Breast epithelium (tissue), 4 donors: ENCODE results near the gene CYTH1. TPM values are rescaled to one million over a fixed set of nuclear protein-coding genes. Genes with fewer than 3 reads are reported as not detected.

Experiments
- DNase-seq, 2 donors: peaks; one replicate each; pipeline ENCODE4 v3.0.0-alpha.2; 2019; ENCODE audit warnings: low spot score in 2 of 2
- H3K27ac ChIP-seq, 2 donors: fragments of 200-600 bp; sonication (generic) in 1 of 2; one replicate each; pipeline ENCODE4 v1.5.1; 2016 to 2019; ENCODE audit warnings: mild to moderate bottlenecking in 1 of 2
- H3K27me3 ChIP-seq, 2 donors: fragments of 200-600 bp; sonication (generic) in 1 of 2; one replicate each; pipeline versions ENCODE4 v1.5.1 to v1.6.0; 2017 to 2019; ENCODE audit warnings: control low read depth in 1 of 2, mild to moderate bottlenecking in 1 of 2
- H3K36me3 ChIP-seq: fragments of 200-600 bp; one replicate; pipeline ENCODE4 v1.5.1; 2019
- H3K4me1 ChIP-seq, 2 donors: fragments of 200-600 bp; sonication (generic); one replicate each; pipeline ENCODE4 v1.5.1; 2016 to 2019; ENCODE audit warnings: control low read depth in 1 of 2
- H3K4me3 ChIP-seq, 3 donors: fragments of 200-600 bp; sonication (generic); 1 replicate in 2 of 3; 2 replicates in 1 of 3; pipeline ENCODE4 v1.5.1; 2016 to 2019; ENCODE audit warnings: mild to moderate bottlenecking in 3 of 3, moderate library complexity in 2 of 3
- H3K9me3 ChIP-seq, 2 donors: fragments of 200-600 bp; sonication (generic) in 1 of 2; one replicate each; pipeline ENCODE4 v1.5.1; 2016 to 2019; ENCODE audit warnings: control low read depth in 1 of 2
- POLR2A ChIP-seq: fragments of 450-650 bp; IDR thresholded peaks from one replicate; pipeline ENCODE4 v1.6.1; 2016; ENCODE audit warnings: antibody characterized with exemption, mild to moderate bottlenecking, moderate library complexity
- POLR2AphosphoS5 ChIP-seq, 3 donors: sonication (generic); formaldehyde crosslinking; IDR thresholded peaks; one replicate each; pipeline ENCODE4 v1.6.1; 2017; ENCODE audit warnings: antibody characterized with exemption in 3 of 3
- intact Hi-C: fragments of 100-400 bp; cut with DNase I; formaldehyde crosslinking; loops from one replicate; pipeline ENCODE4 v1.15.1; 2023; ENCODE audit warnings: low total_unique reads
- total RNA-seq, 3 donors: library from RNA; depleted of rRNA; stranded (reverse); fragments of >200 nt; gene quantifications; one replicate each; pipeline ENCODE4 v1.1.0, GENCODE V29; 2016
- TF ChIP-seq, protein P1 (sequence below), 3 donors: fragments of 450-650 bp; IDR thresholded peaks; one replicate each; pipeline ENCODE4 v1.5.1; 2016 to 2017; ENCODE audit warnings: antibody characterized with exemption in 3 of 3, mild to moderate bottlenecking in 3 of 3, moderate library complexity in 3 of 3

The CYTH1 gene
- total RNA-seq, 3 donors from 2014 or later = 49.5 to 64.8 (median 50.7) TPM

DNA sequence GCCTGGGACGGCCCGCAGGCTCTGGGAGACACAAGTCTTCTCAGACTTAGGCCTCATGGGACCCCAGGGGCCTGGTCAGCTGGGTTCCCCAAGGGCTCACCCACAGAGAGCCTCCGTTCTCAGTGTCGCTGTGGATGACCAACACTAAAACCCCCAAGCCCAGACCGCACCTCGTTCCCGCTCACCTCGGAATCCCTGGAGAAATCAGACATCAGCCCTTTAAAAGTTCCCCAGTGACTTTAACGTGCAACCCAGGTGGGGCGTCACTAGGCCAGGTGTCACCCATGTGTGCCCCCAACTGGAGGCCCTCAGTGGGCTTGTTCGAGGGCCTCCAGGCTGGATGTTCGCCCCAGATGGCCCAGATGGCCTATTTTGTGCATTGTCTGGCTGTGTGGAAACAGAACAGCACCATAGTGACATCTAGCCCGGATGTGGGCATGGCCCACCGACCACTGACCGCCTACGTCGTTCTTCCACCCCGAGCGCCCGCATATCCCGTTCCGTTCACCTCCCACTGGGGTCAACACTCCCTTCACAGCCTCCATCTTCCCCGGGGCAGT, 152.6 kb downstream of the CYTH1 start:
- Histone ChIP-seq H3K4me1 (no peaks in the 10 kb centered on the region), H3K4me3 (no peak overlapping the region), H3K27ac (no peak overlapping the region), H3K9me3 (no peaks in the 10 kb centered on the region), H3K27me3 (no peaks in the 10 kb centered on the region), H3K36me3 (no peaks in the 10 kb centered on the region)
- intact Hi-C loops = no loop called here
- TF ChIP-seq POLR2A (no peak), POLR2AphosphoS5 (IDR thresholded peaks at IDR 0.05) (no peak)
- TF ChIP-seq, protein P1, sequence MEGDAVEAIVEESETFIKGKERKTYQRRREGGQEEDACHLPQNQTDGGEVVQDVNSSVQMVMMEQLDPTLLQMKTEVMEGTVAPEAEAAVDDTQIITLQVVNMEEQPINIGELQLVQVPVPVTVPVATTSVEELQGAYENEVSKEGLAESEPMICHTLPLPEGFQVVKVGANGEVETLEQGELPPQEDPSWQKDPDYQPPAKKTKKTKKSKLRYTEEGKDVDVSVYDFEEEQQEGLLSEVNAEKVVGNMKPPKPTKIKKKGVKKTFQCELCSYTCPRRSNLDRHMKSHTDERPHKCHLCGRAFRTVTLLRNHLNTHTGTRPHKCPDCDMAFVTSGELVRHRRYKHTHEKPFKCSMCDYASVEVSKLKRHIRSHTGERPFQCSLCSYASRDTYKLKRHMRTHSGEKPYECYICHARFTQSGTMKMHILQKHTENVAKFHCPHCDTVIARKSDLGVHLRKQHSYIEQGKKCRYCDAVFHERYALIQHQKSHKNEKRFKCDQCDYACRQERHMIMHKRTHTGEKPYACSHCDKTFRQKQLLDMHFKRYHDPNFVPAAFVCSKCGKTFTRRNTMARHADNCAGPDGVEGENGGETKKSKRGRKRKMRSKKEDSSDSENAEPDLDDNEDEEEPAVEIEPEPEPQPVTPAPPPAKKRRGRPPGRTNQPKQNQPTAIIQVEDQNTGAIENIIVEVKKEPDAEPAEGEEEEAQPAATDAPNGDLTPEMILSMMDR (IDR thresholded peaks at IDR 0.05) = no peak
- no peak for DNase-seq

DNA sequence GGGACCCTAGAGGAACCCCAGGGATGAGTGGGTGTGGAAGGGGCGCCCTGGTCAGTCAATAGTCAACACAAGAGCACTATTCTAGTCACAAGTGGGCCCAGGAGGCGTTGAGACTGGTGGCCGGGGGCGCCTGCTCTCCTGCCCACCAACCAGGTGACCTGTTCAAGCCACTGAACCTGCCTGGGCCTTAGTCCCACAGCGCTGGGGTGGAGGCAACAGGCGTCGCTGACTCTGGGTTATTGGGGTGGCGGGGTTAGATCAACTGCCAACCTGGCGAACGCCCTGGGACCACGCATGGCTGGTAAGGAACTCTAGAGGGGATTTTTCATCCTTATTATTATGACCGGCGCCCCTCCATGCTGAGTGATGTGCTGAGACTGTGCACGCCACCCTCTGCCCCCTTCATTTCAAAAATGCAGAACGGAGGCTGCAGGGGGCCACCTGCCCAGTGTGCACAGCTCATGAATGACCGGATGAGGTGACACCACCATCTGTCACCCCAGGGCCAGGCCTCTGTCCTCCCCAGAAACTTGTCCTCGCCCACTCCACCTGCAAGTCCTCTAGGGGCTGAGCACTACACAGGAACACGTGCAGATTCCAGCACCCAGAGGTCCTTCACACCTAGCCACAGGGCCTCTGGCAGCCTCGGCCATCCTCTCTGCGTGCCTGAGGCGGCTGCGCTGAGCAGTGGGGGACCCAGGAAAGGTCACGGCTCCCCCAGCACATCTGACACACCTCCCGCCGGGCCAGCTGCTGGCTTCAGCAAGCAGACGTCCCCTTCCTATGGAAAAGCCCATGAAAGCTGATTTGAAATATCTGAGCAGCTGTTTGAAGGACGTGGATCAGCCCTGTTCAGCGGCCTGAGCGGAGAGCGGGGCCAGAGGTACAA, 153.3 kb downstream of the CYTH1 start:
- TF ChIP-seq, protein P1 (IDR thresholded peaks at IDR 0.05) = no peak
- TF ChIP-seq POLR2AphosphoS5 (IDR thresholded peaks at IDR 0.05) = no peak
- no peak for TF ChIP-seq POLR2A
- Histone ChIP-seq H3K27ac (no peak overlapping the region), H3K4me1 (no peaks in the 10 kb centered on the region), H3K36me3 (no peaks in the 10 kb centered on the region), H3K9me3 (no peaks in the 10 kb centered on the region), H3K4me3 (no peak overlapping the region), H3K27me3 (no peaks in the 10 kb centered on the region)
- intact Hi-C loops = no loop called here
- no peak for DNase-seq

DNA sequence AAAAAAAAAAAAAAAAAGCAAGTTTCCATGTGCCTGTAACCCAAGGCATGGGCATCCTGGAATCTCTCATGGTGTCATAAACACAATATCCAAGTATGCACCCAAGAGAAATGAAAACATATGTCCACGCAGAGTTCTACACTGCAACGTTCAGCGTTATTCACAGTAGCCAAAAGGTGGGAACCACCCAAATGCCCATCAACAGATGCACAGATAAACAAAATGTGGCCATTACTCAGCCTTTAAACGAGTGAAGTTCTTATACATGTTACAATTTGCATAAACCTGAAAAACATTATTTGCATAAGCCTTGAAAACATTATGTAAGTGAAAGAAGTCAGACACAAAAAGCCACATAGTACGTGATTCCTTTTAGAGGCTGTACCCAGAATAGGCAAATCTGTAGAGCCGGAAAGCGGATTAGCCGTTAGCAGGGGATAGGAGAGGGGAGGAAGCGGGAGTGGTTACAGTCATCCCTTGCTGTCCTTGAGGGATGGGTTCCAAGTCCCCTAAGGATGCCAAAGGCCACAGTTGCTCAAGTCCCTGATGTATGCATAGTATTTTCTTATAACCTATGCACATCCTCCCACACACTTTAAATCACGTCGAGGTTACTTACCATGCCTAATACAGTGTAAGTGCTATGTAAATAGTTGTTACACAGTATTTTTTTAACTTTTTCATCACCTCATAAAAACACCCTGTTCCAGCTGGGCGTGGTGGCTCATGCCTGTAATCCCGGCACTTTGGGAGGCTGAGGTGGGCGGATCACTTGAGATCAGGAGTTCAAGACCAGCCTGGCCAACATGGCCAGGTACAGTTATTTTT, 157.5 kb downstream of the CYTH1 start:
- H3K36me3 ChIP-seq = no peaks in the 10 kb centered on the region
- H3K9me3 ChIP-seq = no peaks in the 10 kb centered on the region
- H3K27ac ChIP-seq = no peak overlapping the region
- intact Hi-C loops = no loop called here
- no peak for DNase-seq
- H3K4me1 ChIP-seq = no peaks in the 10 kb centered on the region
- H3K27me3 ChIP-seq = peaks cover 0 to 5% of the 10 kb centered on the region in 2 donors
- TF ChIP-seq POLR2A = no peak
- TF ChIP-seq, protein P1 (IDR thresholded peaks at IDR 0.05) = no peak
- TF ChIP-seq POLR2AphosphoS5 (IDR thresholded peaks at IDR 0.05) = no peak
- H3K4me3 ChIP-seq = no peak overlapping the region

Other genes starting within 250 kb of the CYTH1 start
- gene DNAH17, start 204.9 kb downstream of the CYTH1 start, total RNA-seq = under 1 TPM in 2 of 3 donors, not detected in 1; 0.15 to 0.33 TPM
- 10 to 100 TPM; 50.2 to 58.8 (median 55.4) TPM for gene USP36, start 58.5 kb upstream of the CYTH1 start, total RNA-seq
- gene CEP295NL, start 120.9 kb upstream of the CYTH1 start, total RNA-seq = 1 to 10 TPM; 1.8 to 7.2 (median 2.6) TPM
- 100 to 1,000 TPM in 2 of 3 donors, 10 to 100 TPM in 1; 72.0 to 344 (median 112) TPM for gene TIMP2, start 143.1 kb upstream of the CYTH1 start, total RNA-seq
- gene LGALS3BP, start 197.7 kb upstream of the CYTH1 start, total RNA-seq = 100 to 1,000 TPM; 192 to 532 (median 206) TPM
- 10 to 100 TPM; 26.1 to 48.1 (median 41.0) TPM for gene CANT1, start 227.5 kb upstream of the CYTH1 start, total RNA-seq
- 100 to 1,000 TPM in 1 of 3 donors, 10 to 100 TPM in 2; 54.0 to 326 (median 61.9) TPM for gene C1QTNF1, start 241.9 kb upstream of the CYTH1 start, total RNA-seq